PC-3 (cell line): Measurements from ENCODE around the gene PTPRH. TPM values are rescaled to one million over a fixed set of nuclear protein-coding genes. Genes with fewer than 3 reads are reported as not detected.

ENCODE experiments used
- ATAC-seq: fragments of 200-7000 bp; cut with Tn5 transposase; 2 replicates; pipeline ENCODE4 v1.9.1; 2020; ENCODE audit warnings: mild to moderate bottlenecking, moderate library complexity
- BruUV-seq: library from RNA; stranded (reverse); fragments of 400-500 nt; replicated peaks from 2 replicates; lab custom pipeline; 2021; lab: Mats Ljungman, UMichigan
- CTCF ChIA-PET: fragments of 300-600 bp; sonication (Branson Sonifier 250); formaldehyde crosslinking; loops from one replicate; lab custom pipeline; 2022; ENCODE audit warnings: antibody characterized with exemption; lab: Charles Lee
- POLR2A ChIA-PET: fragments of 300-600 bp; sonication (Branson Sonifier 250); formaldehyde crosslinking; loops from one replicate; lab custom pipeline; 2022; ENCODE audit warnings: antibody characterized with exemption; ENCODE audit not compliant: unreplicated experiment; lab: Charles Lee
- DNase-seq: peaks from one replicate; pipeline ENCODE4 v3.0.0-alpha.2; 2015
- H2AFZ ChIP-seq: fragments of 300-600 bp; sonication (generic); 2 replicates; pipeline ENCODE4 v1.6.0; 2016; ENCODE audit warnings: antibody characterized with exemption, low read length
- H3F3A ChIP-seq: fragments of 300-600 bp; sonication (generic); one replicate; pipeline ENCODE4 v1.6.0; 2017; ENCODE audit warnings: antibody characterized with exemption, low read length, control low read depth, mild to moderate bottlenecking; ENCODE audit not compliant: unreplicated experiment
- H3K27ac ChIP-seq: fragments of 300-600 bp; sonication (generic); 2 replicates; pipeline ENCODE4 v1.5.1; 2016; ENCODE audit warnings: mild to moderate bottlenecking, low read length
- H3K27me3 ChIP-seq: fragments of 300-600 bp; sonication (generic); 2 replicates; pipeline ENCODE4 v1.6.1; 2016; ENCODE audit warnings: low read length, mixed read lengths
- H3K36me3 ChIP-seq: fragments of 300-600 bp; sonication (generic); 2 replicates; pipeline ENCODE4 v1.6.1; 2016; ENCODE audit warnings: low read depth, mixed run types, low read length, mixed read lengths
- H3K4me1 ChIP-seq: fragments of 300-600 bp; sonication (generic); 2 replicates; pipeline ENCODE4 v1.5.1; 2016; ENCODE audit warnings: low read length; ENCODE audit not compliant: insufficient read depth
- H3K4me2 ChIP-seq: fragments of 300-600 bp; sonication (generic); 2 replicates; pipeline ENCODE4 v1.6.0; 2016; ENCODE audit warnings: low read length
- H3K4me3 ChIP-seq: fragments of 300-600 bp; sonication (generic); 2 replicates; pipeline ENCODE4 v1.5.1; 2016; ENCODE audit warnings: mild to moderate bottlenecking, low read length, mixed read lengths
- H3K79me2 ChIP-seq: fragments of 300-600 bp; sonication (generic); 2 replicates; pipeline ENCODE4 v1.6.1; 2017; ENCODE audit warnings: low read length, mixed read lengths
- H3K9ac ChIP-seq: fragments of 300-600 bp; sonication (generic); 2 replicates; pipeline ENCODE4 v1.6.0; 2016; ENCODE audit warnings: mild to moderate bottlenecking, low read length
- H3K9me2 ChIP-seq: fragments of 300-600 bp; sonication (generic); replicated peaks from 2 replicates; pipeline ENCODE4 v1.6.1; 2016; ENCODE audit warnings: mixed run types, low read length, mixed read lengths
- H3K9me3 ChIP-seq: fragments of 300-600 bp; sonication (generic); 2 replicates; pipeline ENCODE4 v1.6.1; 2016; ENCODE audit warnings: low read length, mixed read lengths
- H4K20me1 ChIP-seq: fragments of 300-600 bp; sonication (generic); 2 replicates; pipeline ENCODE4 v1.6.1; 2016; ENCODE audit warnings: low read length, mixed read lengths
- CTCF ChIP-seq: fragments of 300-600 bp; sonication (generic); conservative IDR thresholded peaks from 2 replicates; pipeline ENCODE4 v1.5.1; 2017; ENCODE audit warnings: antibody characterized with exemption, low read depth, mild to moderate bottlenecking, low read length
- EZH2 ChIP-seq: fragments of 300-600 bp; sonication (generic); IDR thresholded peaks from one replicate; pipeline ENCODE4 v1.6.1; 2017; ENCODE audit warnings: antibody characterized with exemption, mild to moderate bottlenecking, low read length; ENCODE audit not compliant: unreplicated experiment
- EZH2phosphoT487 ChIP-seq: fragments of 300-600 bp; sonication (generic); IDR thresholded peaks from 2 replicates; pipeline ENCODE4 v1.6.1; 2018; ENCODE audit warnings: mild to moderate bottlenecking, antibody characterized with exemption, low read length, borderline replicate concordance
- intact Hi-C: fragments of 100-400 bp; cut with micrococcal nuclease; formaldehyde crosslinking; loops from 2 replicates; pipeline ENCODE4 v1.9.0; 2023
- total RNA-seq: library from RNA; depleted of rRNA; stranded (reverse); fragments of >200 nt; gene quantifications from 2 replicates; pipeline ENCODE4 v1.2.3, GENCODE V29; 2014

The PTPRH gene
- total RNA-seq, 1 experiment from 2014 or later, result 10.9 TPM

DNA sequence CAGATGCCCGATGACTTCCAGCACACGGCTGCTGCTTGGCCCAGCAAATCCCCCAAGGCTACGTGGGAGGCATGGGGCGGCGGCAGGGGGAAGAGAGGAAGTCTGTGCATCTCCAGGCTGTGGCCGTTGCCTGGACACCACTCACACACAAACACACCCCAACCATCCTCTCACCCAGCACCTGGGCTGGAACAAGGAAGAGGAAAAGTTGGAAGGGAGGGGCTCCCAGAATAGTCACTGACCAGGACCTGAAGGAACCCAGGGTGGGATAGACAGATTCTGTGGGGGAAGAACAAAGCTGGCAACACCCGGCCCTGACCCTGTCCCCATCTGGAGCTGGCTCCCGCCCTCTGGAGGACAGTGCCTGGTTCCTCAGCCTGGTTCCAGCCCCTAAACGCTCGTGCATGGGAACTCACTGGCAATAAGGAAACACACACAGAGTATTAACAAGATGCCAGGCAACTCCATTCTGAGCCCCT lies 38.4 kb upstream of the PTPRH start:
- H2AFZ ChIP-seq, result no peak overlapping the region
- no peaks in the 10 kb centered on the region for H3F3A ChIP-seq
- peaks cover 56% of the 10 kb centered on the region for H4K20me1 ChIP-seq
- no peaks in the 10 kb centered on the region for H3K9me2 ChIP-seq
- no TSS peak for BruUV-seq
- peak overlapping the region; percentile 45; the same call in 1 of the 2 replicates for H3K4me2 ChIP-seq
- H3K9me3 ChIP-seq, result no peaks in the 10 kb centered on the region
- H3K27me3 ChIP-seq, result no peaks in the 10 kb centered on the region
- ChIA-PET POLR2A (interaction anchor here (0.5 to 1.0 kb wide), 2 partner anchors 8 to 28 kb away, joined by 3 to 6 read pairs; no protein-coding TSS in a partner anchor), CTCF (no interaction called here)
- H3K36me3 ChIP-seq, result peaks cover 43% of the 10 kb centered on the region
- no peak overlapping the region for H3K4me3 ChIP-seq
- peak overlapping the region; percentile 37 for H3K9ac ChIP-seq
- peak; percentile 74 for DNase-seq
- H3K27ac ChIP-seq, result peak overlapping the region; percentile 81
- H3K79me2 ChIP-seq, result peaks cover 71% of the 10 kb centered on the region
- TF ChIP-seq EZH2, result no peak
- TF ChIP-seq EZH2phosphoT487, result no peak
- TF ChIP-seq CTCF, result no peak
- intact Hi-C loops, result no loop called here
- H3K4me1 ChIP-seq, result peaks cover 38% of the 10 kb centered on the region
- peak; percentile 62 for ATAC-seq

DNA sequence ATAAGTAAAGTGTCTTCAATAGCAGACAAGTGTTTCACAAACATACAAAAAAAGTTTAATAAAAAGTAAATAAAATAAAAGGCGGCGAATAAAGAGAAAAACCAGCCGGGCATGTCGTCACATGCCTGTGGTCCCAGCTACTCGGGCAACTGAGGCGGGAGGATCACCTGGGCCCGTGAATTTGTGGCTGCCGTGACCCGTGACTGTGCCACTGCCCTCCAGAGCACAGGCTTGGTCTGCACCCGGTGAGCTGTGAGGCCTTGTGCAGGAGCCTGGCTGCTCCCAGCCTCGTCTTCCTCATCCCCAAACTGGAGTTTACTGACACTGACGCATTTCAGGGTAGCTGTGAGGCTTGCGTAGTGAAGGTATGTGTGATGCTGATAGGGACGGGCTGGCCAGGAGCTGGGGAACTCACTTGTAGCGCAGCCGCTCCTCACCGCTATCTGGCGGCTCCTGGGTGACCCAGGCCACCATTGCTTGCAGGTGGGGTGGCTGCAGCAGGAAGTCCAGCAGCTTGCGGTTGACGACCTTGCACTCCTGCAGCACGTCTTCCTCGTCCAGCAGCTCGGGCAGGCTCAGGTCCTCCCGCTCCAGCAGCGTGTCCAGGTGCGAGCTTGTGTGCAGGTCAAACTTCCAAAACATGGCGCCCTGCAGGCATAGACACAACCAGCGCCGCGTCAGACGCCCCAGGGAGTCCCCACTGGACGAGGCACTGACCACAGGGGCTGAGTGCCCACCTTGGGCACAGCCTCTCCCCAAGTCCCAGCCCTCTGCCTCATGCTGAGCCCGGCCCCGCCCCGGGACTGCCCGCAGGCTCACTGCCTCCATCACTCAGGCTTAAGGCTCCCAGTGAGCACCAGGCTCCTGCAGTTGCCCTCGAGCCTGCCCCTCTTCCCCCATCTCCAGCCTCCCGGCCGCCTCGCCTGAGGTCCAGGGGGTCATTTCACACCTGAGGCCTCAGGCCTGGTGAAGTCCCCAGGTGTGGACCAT lies 37.5 kb upstream of the PTPRH start:
- DNase-seq (no peak), ATAC-seq (no peak)
- CTCF ChIA-PET, result no interaction called here
- Histone ChIP-seq H3K4me1 (peaks cover 33% of the 10 kb centered on the region), H3K36me3 (peaks cover 52% of the 10 kb centered on the region), H2AFZ (no peak overlapping the region), H3K4me3 (no peak overlapping the region), H3K79me2 (peaks cover 62% of the 10 kb centered on the region), H3K9me3 (no peaks in the 10 kb centered on the region), H3K27me3 (no peaks in the 10 kb centered on the region), H3K9me2 (no peaks in the 10 kb centered on the region), H4K20me1 (peaks cover 56% of the 10 kb centered on the region), H3K27ac (peak overlapping the region; percentile 81), H3F3A (no peaks in the 10 kb centered on the region), H3K4me2 (peak overlapping the region; percentile 42; the same call in 1 of the 2 replicates), H3K9ac (peak overlapping the region; percentile 37)
- no TSS peak for BruUV-seq
- intact Hi-C loops, result no loop called here
- POLR2A ChIA-PET, result no interaction called here
- no peak for TF ChIP-seq EZH2phosphoT487
- no peak for TF ChIP-seq EZH2
- no peak for TF ChIP-seq CTCF
